Keratinocyte (primary cell): ENCODE measurements around the gene DDX51. TPM values are rescaled to one million over a fixed set of nuclear protein-coding genes. Genes with fewer than 3 reads are reported as not detected.

Experiments used
- DNase-seq: peaks from one replicate; pipeline ENCODE4 v3.0.0-alpha.2; 2011; ENCODE audit warnings: low read depth, missing footprints, low spot score
- FAIRE-seq: peaks from 2 replicates; lab custom pipeline; 2011; peaks lifted over from hg19 to GRCh38; lab: Jason Lieb, UNC
- H2AFZ ChIP-seq: 2 replicates; pipeline ENCODE4 v1.6.0; 2012; ENCODE audit warnings: low read length, control low read depth, inconsistent platforms; ENCODE audit not compliant: control insufficient read depth
- H3K27ac ChIP-seq: 2 replicates; pipeline ENCODE4 v1.5.1; 2011; ENCODE audit warnings: low read length; ENCODE audit not compliant: control insufficient read depth, insufficient read depth
- H3K27me3 ChIP-seq: 3 replicates; pipeline ENCODE4 v1.6.0; 2011; ENCODE audit warnings: low read length; ENCODE audit not compliant: control insufficient read depth, insufficient read depth; ENCODE audit errors: extremely low read depth
- H3K36me3 ChIP-seq, 2 experiments: 2 replicates in 1 of 2; 3 replicates in 1 of 2; pipeline ENCODE4 v1.5.1; 2011; ENCODE audit warnings: low read length in 2 of 2, mild to moderate bottlenecking in 1 of 2; ENCODE audit not compliant: control insufficient read depth in 2 of 2, insufficient read depth in 2 of 2; ENCODE audit errors: extremely low read depth in 1 of 2
- H3K4me1 ChIP-seq: 3 replicates; pipeline ENCODE4 v1.5.1; 2011; ENCODE audit warnings: low read length; ENCODE audit not compliant: control insufficient read depth, insufficient read depth; ENCODE audit errors: extremely low read depth
- H3K4me2 ChIP-seq: 3 replicates; pipeline ENCODE4 v1.6.0; 2011; ENCODE audit warnings: low read depth, low read length; ENCODE audit not compliant: control insufficient read depth, insufficient read depth; ENCODE audit errors: extremely low read depth
- H3K4me3 ChIP-seq, 3 experiments: fragments of 200-600 bp in 1 of 3; sonication (generic) in 1 of 3; 2 replicates in 2 of 3; 3 replicates in 1 of 3; pipeline ENCODE4 v1.5.1; 2011 to 2016; ENCODE audit warnings: low read length in 3 of 3, mild to moderate bottlenecking in 3 of 3, control low read depth in 2 of 3, inconsistent platforms in 1 of 3, low read depth in 1 of 3, mixed read lengths in 1 of 3, mixed run types in 1 of 3, moderate library complexity in 1 of 3; ENCODE audit not compliant: control insufficient read depth in 2 of 3, insufficient read depth in 2 of 3; ENCODE audit errors: extremely low read depth in 1 of 3
- H3K79me2 ChIP-seq: 2 replicates; pipeline ENCODE4 v1.6.0; 2012; ENCODE audit warnings: low read length; ENCODE audit not compliant: control insufficient read depth, insufficient read depth
- H3K9ac ChIP-seq: 3 replicates; pipeline ENCODE4 v1.6.0; 2011; ENCODE audit warnings: low read length; ENCODE audit not compliant: control insufficient read depth, insufficient read depth; ENCODE audit errors: extremely low read depth
- H3K9me1 ChIP-seq: 3 replicates; pipeline ENCODE4 v1.6.0; 2011; ENCODE audit warnings: low read length; ENCODE audit not compliant: control insufficient read depth, insufficient read depth; ENCODE audit errors: extremely low read depth
- H3K9me3 ChIP-seq: 2 replicates; pipeline ENCODE4 v1.5.1; 2012; ENCODE audit warnings: low read depth, low read length; ENCODE audit not compliant: control insufficient read depth
- H4K20me1 ChIP-seq: 3 replicates; pipeline ENCODE4 v1.6.0; 2011; ENCODE audit warnings: low read length; ENCODE audit not compliant: control insufficient read depth, insufficient read depth; ENCODE audit errors: extremely low read depth
- CTCF ChIP-seq, 3 experiments: IDR thresholded peaks in 1 of 3; conservative IDR thresholded peaks in 1 of 3; optimal IDR thresholded peaks in 1 of 3; 2 replicates in 2 of 3; 3 replicates in 1 of 3; pipeline versions ENCODE3 to v1.5.1; 2011; ENCODE audit warnings: low read length in 3 of 3, mild to moderate bottlenecking in 3 of 3, moderate library complexity in 2 of 3, control low read depth in 1 of 3, inconsistent platforms in 1 of 3; ENCODE audit not compliant: insufficient read depth in 2 of 3; ENCODE audit errors: extremely low read depth in 1 of 3
- EZH2 ChIP-seq: IDR thresholded peaks from one replicate; pipeline ENCODE4 v1.6.1; 2012; ENCODE audit warnings: inconsistent platforms, mild to moderate bottlenecking, low read length, moderate library complexity
- dilution Hi-C: fragments of 300-500 bp; cut with MboI; formaldehyde crosslinking; loops from one replicate; pipeline ENCODE4 v1.7.0; 2020; ENCODE audit warnings: low sequenced_read_pairs; ENCODE audit not compliant: extremely low pct_ligation_motif_present
- polyA plus RNA-seq, 5 experiments: library from polyadenylated mRNA; depleted of rRNA in 3 of 5; stranded (reverse) in 3 of 5; stranded (forward) in 1 of 5; unstranded in 1 of 5; fragments of >200 nt; gene quantifications; 1 replicate in 1 of 5; 2 replicates in 3 of 5; 3 replicates in 1 of 5; pipeline versions ENCODE4 v1.2.1 to v1.2.3, GENCODE V29; 2011 to 2012; ENCODE audit warnings: missing spikeins in 2 of 5, low read depth in 1 of 5, low replicate concordance in 1 of 5

The DDX51 gene
- polyA plus RNA-seq, 1 donor (not counting 4 experiments of a cell fraction or from before 2014, with no cell fraction given), result 7.4 TPM

- no peak for TF ChIP-seq EZH2
- no peak for TF ChIP-seq CTCF (optimal IDR thresholded peaks at IDR 0.05 in 1 of 3, IDR thresholded peaks at IDR 0.05 in 1 of 3, conservative IDR thresholded peaks at IDR 0.05 in 1 of 3; ENCODE audit: extremely low read depth in 1 of 3, insufficient read depth in 2 of 3, low read length in 3 of 3)
- no peaks in the 10 kb centered on the region for H3K9me3 ChIP-seq
- H3K27ac ChIP-seq, result no peak overlapping the region
- no peak overlapping the region for H3K4me2 ChIP-seq
- dilution Hi-C loops, result no loop called here
- H2AFZ ChIP-seq, result no peak overlapping the region
- no peak overlapping the region for H3K9ac ChIP-seq
- H3K4me3 ChIP-seq, result no peak overlapping the region
- FAIRE-seq (no peak), DNase-seq (no peak)
- no peaks in the 10 kb centered on the region for H3K4me1 ChIP-seq
- peaks cover 2% of the 10 kb centered on the region for H4K20me1 ChIP-seq
- peaks cover 26% of the 10 kb centered on the region for H3K27me3 ChIP-seq
- no peaks in the 10 kb centered on the region for H3K36me3 ChIP-seq
- no peaks in the 10 kb centered on the region for H3K79me2 ChIP-seq
- no peaks in the 10 kb centered on the region for H3K9me1 ChIP-seq
These were observed 27.3 kb upstream of the DDX51 start for GRCh38 chr12:132171293-132171967.

DNA sequence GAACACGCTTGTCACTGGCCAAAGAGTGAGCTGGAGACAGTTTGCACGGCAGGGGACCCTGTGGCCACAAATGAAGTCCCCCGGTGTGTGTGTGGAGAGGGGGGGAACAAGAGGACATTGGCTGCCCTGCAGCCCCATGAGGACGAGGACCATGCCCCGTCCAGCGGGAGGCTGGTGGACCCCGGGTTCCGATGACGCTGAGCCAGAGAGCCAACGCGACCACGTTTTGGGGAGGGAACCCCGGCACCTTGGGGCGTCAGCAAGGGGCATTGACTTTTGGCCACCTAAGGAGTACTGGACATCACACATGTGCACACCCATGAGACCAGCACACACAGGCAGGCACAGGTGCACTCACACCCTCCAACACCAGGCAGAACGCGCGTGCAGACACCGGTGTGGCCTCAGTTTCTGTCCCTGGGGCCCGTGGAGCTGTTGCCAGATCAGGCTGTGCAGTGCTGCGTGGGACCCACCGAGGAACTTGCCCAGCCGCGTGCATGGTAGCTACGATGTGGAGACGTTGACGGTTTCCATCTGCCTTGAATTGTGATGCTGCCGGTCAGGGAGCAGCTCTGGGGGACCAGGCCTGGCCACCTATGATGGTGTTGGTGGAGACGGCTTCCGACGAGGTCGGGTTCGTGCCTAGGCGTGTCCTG is 26.6 kb upstream of the DDX51 start:
- no peak for FAIRE-seq
- Histone ChIP-seq H3K4me2 (no peak overlapping the region), H3K79me2 (no peaks in the 10 kb centered on the region), H3K9me1 (no peaks in the 10 kb centered on the region), H3K4me1 (no peaks in the 10 kb centered on the region), H3K27me3 (peaks cover 19% of the 10 kb centered on the region), H3K9ac (no peak overlapping the region), H2AFZ (no peak overlapping the region), H3K9me3 (no peaks in the 10 kb centered on the region), H3K36me3 (no peaks in the 10 kb centered on the region), H3K4me3 (no peak overlapping the region), H3K27ac (no peak overlapping the region), H4K20me1 (peaks cover 2% of the 10 kb centered on the region)
- no peak for DNase-seq
- TF ChIP-seq EZH2 (no peak), CTCF (optimal IDR thresholded peaks at IDR 0.05 in 1 of 3, IDR thresholded peaks at IDR 0.05 in 1 of 3, conservative IDR thresholded peaks at IDR 0.05 in 1 of 3; ENCODE audit: extremely low read depth in 1 of 3, insufficient read depth in 2 of 3, low read length in 3 of 3) (no peak)
- dilution Hi-C loops, result no loop called here
